Large intestine (tissue), 3 donors: ENCODE data around the gene PSTPIP2. TPM values are rescaled to one million over a fixed set of nuclear protein-coding genes. Genes with fewer than 3 reads are reported as not detected.
A peak's percentile ranks its signal among the peaks of the same experiment; 100 is the strongest.

Experiments used
- DNase-seq, 2 donors: peaks; one replicate each; pipeline versions ENCODE4 v3.0.0 to v3.0.0-alpha.2; 2013
- H3K27ac ChIP-seq: one replicate; pipeline ENCODE4 v1.5.1; 2013; ENCODE audit warnings: low read length
- H3K27me3 ChIP-seq: 2 replicates; pipeline ENCODE4 v1.6.1; 2013; ENCODE audit warnings: low read length; ENCODE audit not compliant: control insufficient read depth, insufficient read depth
- H3K36me3 ChIP-seq: 2 replicates; pipeline ENCODE4 v1.6.1; 2013; ENCODE audit warnings: low read length; ENCODE audit not compliant: control insufficient read depth, insufficient read depth
- H3K4me1 ChIP-seq: one replicate; pipeline ENCODE4 v1.6.1; 2013; ENCODE audit warnings: low read length; ENCODE audit not compliant: control insufficient read depth, insufficient read depth
- H3K4me3 ChIP-seq: one replicate; pipeline ENCODE4 v1.5.1; 2013; ENCODE audit warnings: low read length
- H3K9me3 ChIP-seq: one replicate; pipeline ENCODE4 v1.6.1; 2013; ENCODE audit warnings: mild to moderate bottlenecking, low read depth, low read length, moderate library complexity; ENCODE audit not compliant: control insufficient read depth
- WGBS: methylation state at CpG from one replicate; pipeline ENCODE4 v1.1.5; 2013; ENCODE audit warnings: low lambda C conversion rate; ENCODE audit not compliant: insufficient coverage; 5-methylcytosine and 5-hydroxymethylcytosine counted together
- polyA plus RNA-seq: library from polyadenylated mRNA; unstranded; fragments of 120-200 nt; gene quantifications from one replicate; pipeline ENCODE4 v1.2.1, GENCODE V29; 2013

The PSTPIP2 gene
- polyA plus RNA-seq, 1 donor, result 11.5 TPM

DNA sequence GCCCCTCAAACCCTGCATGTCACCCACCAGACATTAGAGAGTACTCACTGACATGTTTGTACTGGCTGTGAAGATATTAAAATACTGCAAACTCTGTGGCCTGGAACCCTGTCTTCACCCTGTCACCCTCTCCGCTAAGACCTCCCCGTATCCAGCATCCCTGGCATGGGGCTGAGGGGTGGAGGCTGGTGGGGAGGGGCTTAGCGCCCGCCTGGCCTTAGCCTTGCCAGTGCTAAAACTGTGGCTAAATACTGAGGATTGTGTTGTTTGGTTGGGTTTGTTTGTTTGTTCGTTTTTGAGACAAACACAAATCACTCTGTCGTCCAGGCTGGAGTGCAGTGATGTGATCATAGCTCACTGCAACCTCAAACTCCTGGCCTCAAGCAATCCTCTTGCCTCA lies 1.8 kb downstream of the PSTPIP2 start:
- no peak overlapping the region for H3K4me3 ChIP-seq
- no peaks in the 10 kb centered on the region for H3K27me3 ChIP-seq
- no peaks in the 10 kb centered on the region for H3K36me3 ChIP-seq
- H3K27ac ChIP-seq, result no peak overlapping the region
- DNase-seq, result no peak
- no peaks in the 10 kb centered on the region for H3K9me3 ChIP-seq
- peaks cover 6% of the 10 kb centered on the region for H3K4me1 ChIP-seq
- WGBS, result no CpG with 5 or more reads among the region's 6 CpGs

GRCh38 chr18:46069524-46069923 lies 2.5 kb downstream of the PSTPIP2 start:
- Histone ChIP-seq H3K27me3 (no peaks in the 10 kb centered on the region), H3K36me3 (no peaks in the 10 kb centered on the region), H3K4me3 (no peak overlapping the region), H3K9me3 (no peaks in the 10 kb centered on the region), H3K27ac (no peak overlapping the region), H3K4me1 (peaks cover 6% of the 10 kb centered on the region)
- no peak for DNase-seq
- WGBS, result 84% methylated on average over 2 of the region's 4 CpGs

- DNase-seq, result no peak
- no CpG with 5 or more reads among the region's 1 CpG for WGBS
- Histone ChIP-seq H3K9me3 (no peaks in the 10 kb centered on the region), H3K27ac (no peak overlapping the region), H3K27me3 (no peaks in the 10 kb centered on the region), H3K4me1 (peaks cover 6% of the 10 kb centered on the region), H3K36me3 (no peaks in the 10 kb centered on the region), H3K4me3 (no peak overlapping the region)
Measured at GRCh38 chr18:46068763-46069162, 3.3 kb downstream of the PSTPIP2 start.

GRCh38 chr18:46067438-46068007 lies 4.5 kb downstream of the PSTPIP2 start:
- 73% methylated on average over 2 of the region's 5 CpGs for WGBS
- no peak for DNase-seq
- Histone ChIP-seq H3K4me1 (peaks cover 6% of the 10 kb centered on the region), H3K9me3 (no peaks in the 10 kb centered on the region), H3K4me3 (no peak overlapping the region), H3K36me3 (no peaks in the 10 kb centered on the region), H3K27ac (no peak overlapping the region), H3K27me3 (no peaks in the 10 kb centered on the region)

DNA sequence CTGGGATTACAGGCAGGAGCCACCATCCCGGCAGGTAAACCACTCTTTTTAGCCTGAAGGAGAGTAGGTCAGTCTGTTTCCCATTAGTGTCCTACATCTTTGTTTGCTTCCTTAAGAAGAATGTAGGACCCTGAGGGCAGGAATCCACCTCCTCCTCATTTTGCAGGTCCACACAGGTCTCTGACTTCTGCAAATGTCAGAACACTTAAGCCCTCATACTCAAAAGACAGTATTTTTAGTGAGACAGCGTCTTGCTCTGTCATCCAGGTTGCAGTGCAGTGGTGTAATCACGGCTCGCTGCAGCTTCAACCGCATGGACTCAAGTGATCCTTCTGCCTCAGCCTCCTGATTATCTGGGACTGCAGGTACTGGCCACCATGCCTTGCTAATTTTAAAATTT lies 9.3 kb downstream of the PSTPIP2 start:
- no peaks in the 10 kb centered on the region for H3K9me3 ChIP-seq
- no peak overlapping the region for H3K27ac ChIP-seq
- no peak for DNase-seq
- H3K4me1 ChIP-seq, result peaks cover 8% of the 10 kb centered on the region
- H3K27me3 ChIP-seq, result no peaks in the 10 kb centered on the region
- H3K4me3 ChIP-seq, result no peak overlapping the region
- no peaks in the 10 kb centered on the region for H3K36me3 ChIP-seq
- no CpG with 5 or more reads among the region's 5 CpGs for WGBS

DNA sequence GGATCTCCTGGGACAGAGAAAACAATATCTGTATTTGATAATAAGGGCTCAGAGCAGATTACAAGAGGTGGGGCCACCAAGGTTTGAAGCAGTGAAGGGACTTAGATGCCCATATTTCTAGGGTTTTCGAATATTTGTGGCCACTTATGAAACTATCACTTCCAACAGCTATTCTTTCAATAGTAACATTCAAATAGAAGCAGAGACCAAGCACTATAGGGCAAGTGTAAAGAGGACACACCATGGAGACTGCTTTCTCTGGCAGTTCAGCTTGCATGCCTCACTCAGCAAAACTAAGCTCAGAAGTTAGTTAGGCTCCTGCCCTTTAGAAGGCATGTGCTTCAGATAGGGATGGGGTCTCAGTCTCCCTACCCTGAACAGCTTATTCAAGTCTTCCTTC lies 10.3 kb downstream of the PSTPIP2 start:
- no peaks in the 10 kb centered on the region for H3K36me3 ChIP-seq
- H3K27ac ChIP-seq, result no peak overlapping the region
- 100% methylated on average over 1 of the region's 1 CpG for whole genome bisulfite sequencing
- no peak overlapping the region for H3K4me3 ChIP-seq
- H3K9me3 ChIP-seq, result no peaks in the 10 kb centered on the region
- H3K27me3 ChIP-seq, result no peaks in the 10 kb centered on the region
- DNase-seq, result no peak
- peaks cover 8% of the 10 kb centered on the region for H3K4me1 ChIP-seq

DNA sequence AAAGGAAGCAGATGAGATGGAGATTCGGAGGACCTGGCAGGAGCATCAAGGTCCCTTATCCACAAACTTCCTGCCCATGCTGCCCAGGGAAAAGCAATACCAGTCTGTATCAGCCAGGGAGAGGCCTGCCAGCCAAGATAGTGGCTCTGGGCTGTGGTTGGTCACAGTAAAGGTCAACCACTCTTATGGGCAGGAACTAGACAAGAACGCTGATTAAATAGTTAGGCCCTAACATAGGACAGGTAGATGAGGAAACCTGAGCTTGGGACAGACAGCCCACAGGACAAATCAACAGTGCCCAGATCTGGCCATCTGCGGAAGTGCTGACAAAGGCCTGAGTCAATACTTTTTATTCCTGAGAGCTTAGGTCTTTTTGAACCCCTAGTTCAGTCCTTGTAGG lies 10.7 kb downstream of the PSTPIP2 start:
- no peak for DNase-seq
- no peak overlapping the region for H3K4me3 ChIP-seq
- WGBS, result no CpG with 5 or more reads among the region's 3 CpGs
- no peak overlapping the region for H3K27ac ChIP-seq
- no peaks in the 10 kb centered on the region for H3K9me3 ChIP-seq
- H3K27me3 ChIP-seq, result no peaks in the 10 kb centered on the region
- peaks cover 8% of the 10 kb centered on the region for H3K4me1 ChIP-seq
- no peaks in the 10 kb centered on the region for H3K36me3 ChIP-seq

DNA sequence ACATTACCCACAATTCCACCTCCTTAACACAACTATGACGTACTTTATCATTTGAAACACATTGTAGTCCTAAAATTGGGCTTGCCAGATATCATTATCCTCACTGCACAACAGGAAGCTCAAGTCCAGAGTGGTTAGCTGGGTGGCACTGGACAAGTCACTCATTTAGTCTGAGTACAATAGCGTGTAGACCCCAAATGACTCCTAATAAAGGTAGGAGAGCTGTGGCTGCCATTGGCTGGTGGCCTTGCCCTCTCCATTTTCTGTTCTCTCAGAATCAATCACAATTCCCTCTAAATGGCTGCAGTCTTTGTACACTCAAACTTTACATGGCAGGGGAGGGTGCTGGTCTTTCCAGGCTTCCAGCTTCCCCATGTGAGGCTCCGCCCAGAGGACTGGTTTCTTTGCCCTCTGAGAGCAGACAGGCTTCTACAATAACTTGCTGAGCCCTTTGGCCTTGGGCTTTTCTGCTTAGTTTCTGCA lies 11.7 kb downstream of the PSTPIP2 start:
- WGBS, result no CpG with 5 or more reads among the region's 3 CpGs
- peak; percentile 53 to 78 for DNase-seq
- Histone ChIP-seq H3K36me3 (no peaks in the 10 kb centered on the region), H3K9me3 (no peaks in the 10 kb centered on the region), H3K4me1 (peaks cover 8% of the 10 kb centered on the region), H3K27me3 (no peaks in the 10 kb centered on the region), H3K4me3 (no peak overlapping the region), H3K27ac (peak overlapping the region; percentile 56)

GRCh38 chr18:46055838-46056230 lies 16.2 kb downstream of the PSTPIP2 start:
- Histone ChIP-seq H3K9me3 (no peaks in the 10 kb centered on the region), H3K27me3 (no peaks in the 10 kb centered on the region), H3K36me3 (no peaks in the 10 kb centered on the region), H3K4me1 (peaks cover 17% of the 10 kb centered on the region), H3K27ac (no peak overlapping the region), H3K4me3 (no peak overlapping the region)
- no peak for DNase-seq
- WGBS, result no CpG with 5 or more reads among the region's 4 CpGs

- no peaks in the 10 kb centered on the region for H3K27me3 ChIP-seq
- no peak overlapping the region for H3K4me3 ChIP-seq
- DNase-seq, result no peak
- 93% methylated on average over 3 of the region's 6 CpGs for WGBS
- no peaks in the 10 kb centered on the region for H3K36me3 ChIP-seq
- peaks cover 11% of the 10 kb centered on the region for H3K4me1 ChIP-seq
- H3K9me3 ChIP-seq, result no peaks in the 10 kb centered on the region
- H3K27ac ChIP-seq, result no peak overlapping the region
Measured at GRCh38 chr18:46054956-46055837, 16.9 kb downstream of the PSTPIP2 start.
